NCI-H2107 treated with DMSO at 0.1 percent for 48 hours (cell line): Measurements from ENCODE around the gene PLXNA1.

ENCODE experiments used
- DNase-seq: peaks from one replicate; lab custom pipeline; 2025; ENCODE audit not compliant: unreplicated experiment; lab: John Stamatoyannopoulos, UW

The PLXNA1 gene

DNA sequence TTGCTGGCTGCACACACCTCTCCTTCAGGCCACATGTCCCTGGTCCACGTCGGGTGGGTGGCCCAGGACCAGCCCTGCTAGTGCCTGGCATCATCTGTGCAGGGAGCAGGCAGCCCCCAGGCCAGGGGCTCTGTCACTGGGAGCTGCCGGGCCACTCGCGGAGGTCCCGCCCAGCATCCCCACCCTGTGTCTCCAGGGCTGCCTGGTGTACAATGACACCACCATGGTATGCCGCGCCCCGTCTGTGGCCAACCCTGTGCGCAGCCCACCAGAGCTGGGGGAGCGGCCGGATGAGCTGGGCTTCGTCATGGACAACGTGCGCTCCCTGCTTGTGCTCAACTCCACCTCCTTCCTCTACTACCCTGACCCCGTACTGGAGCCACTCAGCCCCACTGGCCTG, 34.3 kb downstream of the PLXNA1 start:
- no peak for DNase-seq

GRCh38 chr3:127017781-127018180, 34.9 kb downstream of the PLXNA1 start:
- DNase-seq: no peak

GRCh38 chr3:127018306-127018828, 35.5 kb downstream of the PLXNA1 start:
- no peak for DNase-seq

DNA sequence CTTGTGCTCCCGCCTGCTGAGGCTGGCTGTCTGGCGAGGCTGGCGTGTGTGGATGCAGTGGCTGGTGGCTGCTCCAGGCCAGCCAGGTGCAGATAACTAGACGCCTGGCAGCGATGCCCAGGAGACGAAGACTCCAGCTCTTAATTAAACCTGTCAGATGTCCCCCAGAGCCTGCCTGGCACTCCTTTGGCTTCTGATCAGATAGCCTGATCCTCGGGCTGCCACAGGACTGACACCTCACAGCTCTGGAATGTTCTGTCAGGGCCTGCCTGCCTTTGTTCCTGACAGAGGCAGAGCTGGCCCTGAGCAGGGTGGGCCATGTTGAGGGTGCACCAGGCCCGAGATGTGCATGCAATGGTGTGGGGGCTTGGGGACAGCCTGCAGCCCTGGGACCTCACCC, 36.5 kb downstream of the PLXNA1 start:
- no peak for DNase-seq

- no peak for DNase-seq
These were observed 37.6 kb downstream of the PLXNA1 start for GRCh38 chr3:127020543-127020942.

DNA sequence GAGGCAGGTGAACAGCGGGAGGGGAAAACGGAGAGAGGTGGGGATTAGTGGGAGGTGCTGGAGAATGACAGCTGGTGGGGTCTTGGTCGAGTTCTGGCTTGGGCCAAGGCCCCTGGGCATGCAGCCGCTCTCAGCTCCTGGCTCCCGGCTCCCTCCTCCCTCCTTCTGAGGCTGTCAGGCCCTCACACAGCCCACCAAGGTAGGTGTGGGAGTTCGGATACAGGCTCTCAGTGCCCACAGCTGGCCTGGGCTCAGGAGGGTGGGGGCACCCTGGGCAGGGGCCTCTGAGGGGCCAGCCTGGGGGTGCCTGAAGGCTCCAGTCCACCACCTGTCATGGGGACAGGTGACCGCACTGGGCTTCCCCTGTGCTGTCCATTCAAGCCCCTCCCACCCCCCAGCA, 39.9 kb downstream of the PLXNA1 start:
- DNase-seq: no peak

GRCh38 chr3:127025456-127025855, 42.5 kb downstream of the PLXNA1 start:
- DNase-seq: peak; percentile 53

- no peak for DNase-seq
These were observed 43.1 kb downstream of the PLXNA1 start for GRCh38 chr3:127026036-127026435.

DNA sequence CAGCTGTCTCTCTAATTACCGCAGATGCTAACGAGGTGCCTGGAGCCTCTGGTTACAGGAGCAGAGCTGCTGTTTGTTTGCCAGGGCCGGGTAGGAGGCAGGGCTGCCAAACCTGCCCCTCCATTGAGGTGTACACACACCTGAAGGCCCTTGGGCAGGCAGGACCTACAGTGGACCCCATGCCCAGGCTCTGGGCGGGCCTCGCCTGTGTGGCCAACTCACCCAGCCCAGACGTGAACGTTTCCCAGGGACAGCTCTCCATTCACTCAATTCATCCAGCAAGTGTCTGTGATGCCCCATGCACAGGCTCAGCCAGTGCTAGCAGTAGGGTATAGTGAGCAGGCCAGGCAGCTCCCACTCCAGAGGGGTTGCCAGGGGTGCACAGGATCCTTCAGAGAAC, 43.7 kb downstream of the PLXNA1 start:
- DNase-seq: no peak

- no peak for DNase-seq
These were observed 44.3 kb downstream of the PLXNA1 start for GRCh38 chr3:127027061-127027735.

- DNase-seq: no peak
These were observed 45.1 kb downstream of the PLXNA1 start for GRCh38 chr3:127027811-127028548.

DNA sequence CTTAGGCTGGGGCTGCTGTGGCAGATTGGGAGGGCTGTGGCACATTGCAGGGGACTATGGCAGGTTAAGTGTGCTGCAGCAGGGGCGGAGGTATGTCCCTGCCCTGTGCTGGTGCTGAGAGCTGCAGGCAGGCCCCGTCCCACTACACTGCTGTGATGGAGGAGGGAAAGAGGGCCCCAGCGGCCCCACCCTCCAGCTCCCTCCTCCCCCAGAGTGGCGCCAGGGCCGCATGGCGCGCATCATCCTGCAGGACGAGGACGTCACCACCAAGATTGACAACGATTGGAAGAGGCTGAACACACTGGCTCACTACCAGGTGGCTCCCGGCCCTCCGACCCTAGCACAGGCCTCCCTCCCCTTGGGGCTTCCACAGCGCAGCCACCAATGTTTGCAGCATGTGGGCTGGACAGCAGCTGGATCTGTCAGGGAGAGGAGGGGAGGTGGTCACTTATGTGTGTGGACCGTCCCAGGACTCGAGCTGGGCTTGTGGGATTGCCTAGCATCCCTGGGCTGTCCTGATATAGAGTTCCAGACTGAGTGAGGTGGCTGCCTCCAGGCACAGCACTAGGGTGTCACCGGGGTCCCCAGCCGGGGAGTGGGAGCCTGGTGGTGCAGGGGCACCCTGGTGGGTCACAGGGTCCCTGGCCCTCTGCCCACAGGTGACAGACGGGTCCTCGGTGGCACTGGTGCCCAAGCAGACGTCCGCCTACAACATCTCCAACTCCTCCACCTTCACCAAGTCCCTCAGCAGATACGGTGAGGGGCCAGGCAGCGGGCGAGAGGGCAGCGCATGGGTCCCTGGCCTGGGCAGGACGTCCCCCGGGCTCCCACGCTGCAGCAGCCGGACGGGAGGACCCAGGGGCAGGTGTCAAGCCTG, 46.1 kb downstream of the PLXNA1 start:
- no peak for DNase-seq

DNA sequence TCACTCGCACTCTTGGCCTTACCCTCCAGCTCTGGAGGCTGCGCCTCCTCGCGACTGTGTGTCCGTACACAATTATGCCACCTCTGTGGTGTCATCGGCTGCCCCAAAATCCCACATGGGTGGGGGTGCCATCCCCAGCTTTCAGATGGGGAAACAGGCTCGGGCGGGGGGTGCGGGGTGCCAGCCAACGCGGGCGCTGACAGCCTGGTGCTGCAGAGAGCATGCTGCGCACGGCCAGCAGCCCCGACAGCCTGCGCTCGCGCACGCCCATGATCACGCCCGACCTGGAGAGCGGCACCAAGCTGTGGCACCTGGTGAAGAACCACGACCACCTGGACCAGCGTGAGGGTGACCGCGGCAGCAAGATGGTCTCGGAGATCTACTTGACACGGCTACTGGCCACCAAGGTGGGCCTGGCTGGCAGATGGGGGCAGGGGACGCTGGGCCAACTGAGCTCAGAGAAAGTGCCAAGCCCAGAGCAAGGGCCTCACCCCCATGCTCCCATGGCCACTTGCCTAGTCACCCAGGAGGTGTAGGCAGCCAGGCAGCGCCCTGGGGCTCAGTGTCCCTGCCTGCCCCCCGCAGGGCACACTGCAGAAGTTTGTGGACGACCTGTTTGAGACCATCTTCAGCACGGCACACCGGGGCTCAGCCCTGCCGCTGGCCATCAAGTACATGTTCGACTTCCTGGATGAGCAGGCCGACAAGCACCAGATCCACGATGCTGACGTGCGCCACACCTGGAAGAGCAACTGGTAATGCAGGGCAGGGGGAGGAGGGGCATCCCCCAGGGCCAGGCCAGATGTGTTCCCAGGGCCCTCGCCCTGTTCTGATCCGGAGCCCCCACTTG, 47.0 kb downstream of the PLXNA1 start:
- DNase-seq: no peak

GRCh38 chr3:127030508-127031412, 47.8 kb downstream of the PLXNA1 start:
- no peak for DNase-seq

GRCh38 chr3:127031413-127031810, 48.5 kb downstream of the PLXNA1 start:
- no peak for DNase-seq

DNA sequence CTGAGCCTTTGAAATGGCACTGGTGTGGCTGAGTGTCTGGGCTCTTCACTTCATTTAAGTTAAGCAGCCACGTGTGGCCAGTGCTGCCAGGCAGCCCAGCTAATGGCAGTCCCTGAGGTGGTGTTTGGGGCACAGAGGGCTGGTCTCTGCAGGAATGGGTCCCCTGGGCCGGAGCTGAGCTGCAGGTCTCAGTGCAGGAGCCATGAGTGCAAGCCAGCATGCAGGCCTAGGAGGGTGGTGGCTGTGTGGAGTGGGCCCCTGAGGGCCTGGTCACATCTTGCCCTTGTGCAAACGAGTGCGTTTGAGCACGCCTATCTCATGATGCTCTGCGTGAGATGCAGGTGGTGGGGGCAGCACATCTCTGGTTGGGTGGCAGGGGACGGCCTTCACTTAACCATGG, 48.9 kb downstream of the PLXNA1 start:
- no peak for DNase-seq

DNA sequence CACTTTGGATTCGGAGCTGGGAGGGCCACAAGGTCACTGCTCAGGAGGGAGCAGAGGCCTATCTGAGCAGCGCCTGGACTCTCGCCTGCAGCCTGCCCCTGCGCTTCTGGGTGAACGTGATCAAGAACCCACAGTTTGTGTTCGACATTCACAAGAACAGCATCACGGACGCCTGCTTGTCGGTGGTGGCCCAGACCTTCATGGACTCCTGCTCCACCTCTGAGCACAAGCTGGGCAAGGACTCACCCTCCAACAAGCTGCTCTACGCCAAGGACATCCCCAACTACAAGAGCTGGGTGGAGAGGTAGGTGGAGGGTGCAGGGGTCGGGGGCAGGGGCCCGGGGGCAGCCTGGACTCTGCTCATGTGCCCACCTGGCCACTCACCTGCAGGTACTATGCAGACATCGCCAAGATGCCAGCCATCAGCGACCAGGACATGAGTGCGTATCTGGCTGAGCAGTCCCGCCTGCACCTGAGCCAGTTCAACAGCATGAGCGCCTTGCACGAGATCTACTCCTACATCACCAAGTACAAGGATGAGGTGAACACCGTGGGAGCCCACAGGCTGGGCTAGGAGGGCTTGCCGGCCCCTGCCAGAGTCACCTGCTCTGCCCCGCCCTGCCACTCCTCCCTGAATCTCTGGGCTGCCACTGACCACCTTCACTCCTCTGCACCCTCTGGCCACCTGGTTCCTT, 49.5 kb downstream of the PLXNA1 start:
- DNase-seq: no peak
